Activated CD8-positive, alpha-beta memory T cell treated with anti-CD3 and anti-CD28 coated beads for 36 hours (primary cell): ENCODE results near the gene SERPINF2. TPM values are rescaled to one million over a fixed set of nuclear protein-coding genes. Genes with fewer than 3 reads are reported as not detected.
"Not testable (repeated sequence)": the region's sequence is repeated elsewhere in the genome, so short reads cannot be mapped to it uniquely, and the experiment has no call there.

Experiments
- CTCF ChIA-PET: fragments of 350-600 bp; sonication (Branson Sonifier 250); formaldehyde crosslinking; loops from one replicate; lab custom pipeline; 2021; ENCODE audit warnings: antibody characterized with exemption; lab: Charles Lee
- POLR2A ChIA-PET: fragments of 350-600 bp; sonication (Branson Sonifier 250); formaldehyde crosslinking; loops from one replicate; lab custom pipeline; 2021; ENCODE audit warnings: antibody characterized with exemption; lab: Charles Lee
- total RNA-seq, 2 experiments: library from RNA; stranded (reverse); gene quantifications; one replicate each; pipeline ENCODE4 v1.2.3, GENCODE V29; 2021

SERPINF2 gene
- total RNA-seq, 2 experiments from 2014 or later, result 0.19 to 0.21 TPM

DNA sequence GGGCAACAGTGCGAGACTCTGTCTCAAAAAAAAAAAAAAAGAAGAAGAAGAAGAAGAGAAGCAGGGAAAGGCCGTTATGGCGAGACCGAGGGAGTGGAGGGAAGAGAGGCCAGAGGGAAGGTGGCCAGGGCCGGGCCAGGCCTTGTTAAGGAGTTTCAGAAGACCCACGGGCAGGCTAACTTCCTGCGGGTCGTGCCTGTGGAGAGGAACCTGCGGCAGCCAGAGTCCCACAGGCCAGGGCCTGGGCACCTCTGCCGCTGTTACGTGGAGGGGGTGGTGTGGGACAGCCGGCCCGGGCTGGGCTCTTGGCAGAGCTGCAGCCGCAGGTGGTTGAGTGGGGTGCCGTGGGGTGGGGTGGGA, 12.7 kb upstream of the SERPINF2 start:
- POLR2A ChIA-PET, result no interaction called here
- CTCF ChIA-PET, result no interaction called here

DNA sequence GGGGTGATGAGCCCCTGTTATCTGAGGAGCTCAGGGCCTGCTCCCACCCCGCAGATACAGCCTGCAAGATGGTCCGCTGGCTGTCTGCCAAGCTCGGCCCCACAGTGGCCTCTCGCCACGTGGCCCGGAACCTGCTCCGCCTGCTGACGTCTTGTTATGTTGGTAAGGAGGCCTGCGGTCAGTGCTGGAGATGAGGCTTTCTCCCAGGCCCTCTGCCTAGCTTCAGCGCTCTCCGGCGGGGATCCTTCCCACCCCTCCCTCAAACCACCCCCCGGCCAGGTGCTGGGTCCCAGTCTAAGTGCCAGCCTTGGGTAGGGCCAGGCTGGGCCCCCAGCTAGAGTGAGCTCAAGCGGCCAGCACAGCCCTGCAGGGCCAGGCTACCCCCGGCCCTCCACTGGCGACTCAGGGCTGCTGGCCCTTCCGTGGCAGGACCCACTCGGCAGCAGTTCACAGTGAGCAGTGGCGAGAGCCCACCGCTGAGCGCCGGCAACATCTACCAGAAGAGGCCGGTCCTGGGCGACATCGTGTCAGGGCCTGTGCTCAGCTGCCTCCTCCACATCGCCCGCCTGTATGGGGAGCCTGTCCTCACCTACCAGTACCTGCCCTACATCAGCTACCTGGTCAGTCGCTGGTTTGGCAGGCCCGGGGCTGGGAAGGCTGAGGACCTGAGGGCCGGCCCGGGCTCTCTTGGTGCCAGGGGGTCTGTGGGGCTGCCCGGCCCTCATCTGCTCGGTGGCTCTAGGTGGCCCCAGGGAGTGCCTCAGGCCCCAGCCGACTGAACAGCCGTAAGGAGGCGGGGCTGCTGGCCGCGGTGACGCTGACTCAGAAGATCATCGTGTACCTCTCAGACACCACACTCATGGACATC, 12.1 kb upstream of the SERPINF2 start:
- CTCF ChIA-PET, result no interaction called here
- POLR2A ChIA-PET, result interaction anchor here (0.6 kb wide), 1 partner anchor 93 kb away, joined by 3 read pairs; no protein-coding TSS in a partner anchor

DNA sequence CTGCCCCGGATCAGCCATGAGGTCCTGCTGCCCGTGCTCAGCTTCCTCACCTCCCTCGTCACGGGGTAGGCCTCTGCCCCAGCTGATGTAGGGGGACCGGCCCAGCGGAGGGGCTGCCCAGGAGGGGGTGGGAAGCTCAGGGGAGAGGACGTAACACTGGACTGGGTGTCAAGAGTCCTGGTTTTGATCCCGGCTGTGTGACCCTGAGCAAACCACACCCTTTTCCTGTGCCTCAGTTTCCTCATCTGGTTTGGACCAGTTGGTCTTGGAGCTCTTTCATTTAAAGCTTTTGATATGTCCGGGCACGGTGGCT, 11.5 kb upstream of the SERPINF2 start:
- POLR2A ChIA-PET, result interaction anchor here (0.6 kb wide), 1 partner anchor 92 kb away, joined by 3 read pairs; no protein-coding TSS in a partner anchor

DNA sequence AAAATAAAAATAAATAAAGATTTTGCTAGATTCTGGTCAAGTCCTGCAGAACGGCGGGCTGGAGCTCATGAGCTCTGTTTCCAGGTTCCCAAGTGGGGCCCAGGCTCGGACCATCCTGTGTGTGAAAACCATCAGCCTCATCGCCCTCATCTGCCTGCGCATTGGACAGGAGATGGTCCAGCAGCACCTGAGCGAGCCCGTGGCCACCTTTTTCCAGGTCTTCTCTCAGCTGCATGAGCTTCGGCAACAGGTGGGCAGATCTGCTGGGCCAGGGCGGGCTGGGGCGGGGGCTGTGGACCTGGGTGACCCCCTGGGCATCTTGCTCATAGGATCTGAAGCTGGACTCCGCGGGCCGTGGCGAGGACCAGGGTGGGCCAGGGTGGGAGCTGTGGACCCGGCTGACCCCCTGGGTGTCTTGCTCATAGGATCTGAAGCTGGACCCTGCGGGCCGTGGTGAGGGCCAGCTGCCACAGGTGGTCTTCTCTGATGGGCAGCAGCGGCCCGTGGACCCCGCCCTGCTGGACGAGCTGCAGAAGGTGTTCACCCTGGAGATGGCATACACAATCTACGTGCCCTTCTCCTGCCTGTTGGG, 10.3 kb upstream of the SERPINF2 start:
- POLR2A ChIA-PET, result no interaction called here

More for the DNA sequence above, 11.5 kb upstream of the SERPINF2 start:
- CTCF ChIA-PET, result interaction anchor here (2.2 kb wide), 1 partner anchor 10 kb away, joined by 9 read pairs; no protein-coding TSS in a partner anchor

DNA sequence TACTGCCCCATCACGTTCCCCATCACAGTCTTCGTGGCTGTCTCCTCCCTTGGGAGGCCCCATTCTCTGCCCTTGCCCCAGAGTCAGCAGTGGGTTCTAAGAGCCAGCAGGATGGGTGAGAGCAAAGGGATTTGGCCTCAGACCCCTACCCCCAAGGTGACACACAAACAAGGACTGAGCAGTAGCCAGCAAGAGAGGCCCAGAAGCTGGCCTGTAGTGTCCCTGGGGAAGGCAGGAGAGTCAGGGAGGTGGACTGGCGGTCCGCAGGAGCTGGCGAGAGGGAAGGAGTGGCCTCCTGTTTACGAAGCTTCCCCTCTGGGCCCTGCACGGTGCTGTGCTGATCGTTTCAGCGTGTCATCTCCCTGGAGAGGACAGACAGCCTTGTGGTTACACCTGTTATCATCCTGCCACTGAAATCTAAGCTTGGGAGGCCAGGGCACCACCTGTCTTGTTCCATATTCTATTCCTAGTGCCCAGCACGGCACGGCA, 9.8 kb upstream of the SERPINF2 start:
- CTCF ChIA-PET, result interaction anchor here (2.2 kb wide), 1 partner anchor 12 kb away, joined by 9 read pairs; no protein-coding TSS in a partner anchor
- POLR2A ChIA-PET, result no interaction called here

More for the DNA sequence above, 10.3 kb upstream of the SERPINF2 start:
- CTCF ChIA-PET, result interaction anchor here (0.6 to 2.2 kb wide), 2 partner anchors 9 to 11 kb away, joined by 3 to 9 read pairs; no protein-coding TSS in a partner anchor

DNA sequence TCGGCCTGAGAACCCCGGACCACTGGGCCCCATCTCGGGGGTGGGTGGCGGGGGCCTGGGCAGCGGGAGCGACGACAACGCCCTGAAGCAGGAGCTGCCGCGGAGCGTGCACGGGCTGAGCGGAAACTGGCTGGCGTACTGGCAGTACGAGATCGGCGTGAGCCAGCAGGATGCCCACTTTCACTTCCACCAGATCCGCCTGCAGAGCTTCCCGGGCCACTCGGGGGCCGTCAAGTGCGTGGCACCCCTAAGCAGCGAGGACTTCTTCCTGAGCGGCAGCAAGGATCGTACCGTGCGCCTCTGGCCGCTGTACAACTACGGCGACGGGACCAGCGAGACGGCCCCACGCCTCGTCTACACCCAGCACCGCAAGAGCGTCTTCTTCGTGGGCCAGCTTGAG, 8.9 kb upstream of the SERPINF2 start:
- CTCF ChIA-PET, result no interaction called here
- POLR2A ChIA-PET, result no interaction called here

DNA sequence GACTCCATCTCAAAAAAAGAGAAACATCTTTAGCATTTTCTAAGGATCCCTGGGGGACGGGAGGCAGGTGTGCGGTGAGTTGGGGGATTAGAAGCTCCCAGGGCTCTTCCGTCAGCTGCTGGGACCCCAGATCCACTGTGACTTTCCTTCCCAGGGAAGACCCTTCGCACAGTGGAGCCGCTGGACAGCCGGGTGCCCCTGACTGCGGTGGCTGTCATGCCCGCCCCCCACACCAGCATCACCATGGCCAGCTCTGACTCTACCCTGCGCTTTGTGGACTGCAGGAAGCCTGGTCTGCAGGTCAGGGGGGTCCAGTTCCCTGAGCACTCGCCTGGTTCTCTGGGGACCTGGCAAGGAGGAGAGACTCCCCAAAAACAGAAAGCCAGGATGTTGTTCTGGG, 7.3 kb upstream of the SERPINF2 start:
- CTCF ChIA-PET, result no interaction called here
- POLR2A ChIA-PET, result no interaction called here

DNA sequence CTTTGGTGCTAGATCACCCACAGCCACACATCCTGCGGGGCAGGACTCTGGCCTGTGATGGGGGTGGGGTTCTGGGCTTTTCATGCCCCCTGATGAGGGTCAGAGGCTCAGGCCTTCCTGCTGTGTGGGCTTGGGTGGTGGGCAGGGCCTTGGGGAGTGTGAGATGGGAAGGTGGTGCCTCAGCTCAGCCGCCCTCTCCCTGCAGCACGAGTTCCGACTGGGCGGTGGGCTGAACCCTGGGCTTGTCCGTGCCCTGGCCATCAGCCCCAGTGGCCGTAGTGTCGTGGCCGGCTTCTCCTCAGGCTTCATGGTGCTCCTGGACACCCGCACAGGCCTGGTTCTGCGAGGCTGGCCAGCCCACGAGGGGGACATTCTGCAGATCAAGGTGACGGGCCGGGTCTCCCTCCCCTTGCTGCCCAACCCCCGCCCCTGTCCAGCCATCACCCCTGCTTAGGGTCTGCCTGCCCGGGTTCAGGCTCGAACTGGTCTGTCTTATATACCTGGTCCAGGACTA, 6.8 kb upstream of the SERPINF2 start:
- ChIA-PET POLR2A (no interaction called here), CTCF (interaction anchor here (1.2 kb wide), 1 partner anchor 15 kb away, joined by 8 read pairs; no protein-coding TSS in a partner anchor)

DNA sequence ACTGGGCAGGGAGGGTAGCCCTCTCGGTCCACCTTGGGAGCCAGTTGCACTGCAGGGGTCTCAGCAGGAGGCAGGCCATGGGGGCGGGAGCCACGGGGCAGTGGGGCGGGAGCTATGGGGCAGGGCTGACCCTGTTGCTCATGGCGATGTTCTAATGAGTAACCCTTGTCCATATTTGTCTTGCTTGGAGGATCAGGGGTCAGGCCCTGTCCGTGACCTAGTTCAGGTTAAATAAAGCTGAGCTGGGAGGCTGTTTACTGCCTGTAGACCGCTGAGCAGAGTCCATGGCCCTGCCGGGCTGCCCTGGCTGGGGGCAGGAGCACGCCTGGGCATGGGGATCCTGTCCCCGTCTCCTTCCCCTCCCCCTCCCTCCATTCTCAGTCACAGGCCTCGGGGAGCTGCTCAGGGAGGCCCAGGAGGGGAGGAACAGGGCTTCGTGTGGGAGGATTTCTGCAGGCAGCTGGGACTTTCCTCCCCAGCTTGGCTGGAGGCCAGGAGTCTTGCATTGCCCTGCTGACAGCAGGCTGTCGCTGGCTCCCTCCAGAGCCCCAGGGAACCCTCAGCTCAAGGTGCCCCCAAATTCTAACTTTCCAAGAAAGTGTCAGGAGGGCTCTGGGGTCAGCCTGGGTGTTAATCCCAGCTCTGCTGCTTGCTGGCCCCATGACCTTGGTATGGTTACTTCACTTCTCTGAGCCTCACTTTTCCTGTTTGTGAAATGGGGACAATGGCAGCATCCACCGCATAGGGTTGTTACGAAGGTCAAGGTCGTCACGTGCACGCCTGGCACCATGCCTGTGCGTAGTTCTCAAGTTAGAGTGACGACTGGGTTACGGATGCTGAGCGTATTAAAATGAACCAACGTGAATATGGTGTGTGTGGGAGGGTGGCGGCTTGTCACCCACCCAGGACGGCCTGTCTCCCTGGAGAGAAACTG, 6.1 kb upstream of the SERPINF2 start:
- ChIA-PET CTCF (interaction anchor here (1.2 kb wide), 1 partner anchor 15 kb away, joined by 8 read pairs; no protein-coding TSS in a partner anchor), POLR2A (interaction anchor here (0.6 kb wide), 1 partner anchor 65 kb away, joined by 8 read pairs; no protein-coding TSS in a partner anchor)

DNA sequence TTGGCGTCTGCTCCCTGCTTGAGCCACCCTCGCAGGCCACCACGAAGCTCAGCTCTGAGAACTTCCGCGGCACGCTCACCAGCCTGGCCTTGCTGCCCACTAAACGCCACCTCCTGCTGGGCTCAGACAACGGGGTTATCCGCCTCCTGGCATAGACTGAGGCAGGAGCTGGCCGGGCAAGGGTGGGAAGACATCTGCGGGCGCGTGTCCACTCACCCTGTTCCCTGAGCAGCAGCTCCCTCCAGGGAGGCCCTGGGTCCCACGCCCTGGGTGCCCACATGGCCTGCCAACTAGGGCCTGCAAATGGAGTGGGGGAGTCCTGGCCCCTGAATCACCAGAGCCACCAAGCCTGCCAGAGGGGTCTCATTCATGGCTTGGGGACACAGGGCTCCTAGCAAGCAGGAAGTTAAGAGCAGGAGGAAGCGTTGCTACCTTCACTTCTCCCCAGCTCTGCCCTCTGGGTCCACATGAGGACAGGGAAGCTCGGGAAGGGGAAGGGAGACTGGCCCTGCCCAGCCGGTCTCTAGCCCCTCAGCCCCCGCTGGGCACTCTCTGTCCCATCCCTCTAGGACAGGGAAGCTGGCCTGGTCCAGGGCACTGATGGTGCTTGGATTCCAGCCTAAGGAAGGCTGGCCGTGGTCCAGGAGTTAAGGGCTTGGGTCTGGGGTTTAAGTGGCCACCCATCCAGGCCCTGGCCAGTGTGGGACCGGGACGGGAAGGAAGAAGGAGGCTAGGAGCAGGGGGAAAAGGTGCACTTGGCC, 5.0 kb upstream of the SERPINF2 start:
- ChIA-PET CTCF (no interaction called here), POLR2A (no interaction called here)

DNA sequence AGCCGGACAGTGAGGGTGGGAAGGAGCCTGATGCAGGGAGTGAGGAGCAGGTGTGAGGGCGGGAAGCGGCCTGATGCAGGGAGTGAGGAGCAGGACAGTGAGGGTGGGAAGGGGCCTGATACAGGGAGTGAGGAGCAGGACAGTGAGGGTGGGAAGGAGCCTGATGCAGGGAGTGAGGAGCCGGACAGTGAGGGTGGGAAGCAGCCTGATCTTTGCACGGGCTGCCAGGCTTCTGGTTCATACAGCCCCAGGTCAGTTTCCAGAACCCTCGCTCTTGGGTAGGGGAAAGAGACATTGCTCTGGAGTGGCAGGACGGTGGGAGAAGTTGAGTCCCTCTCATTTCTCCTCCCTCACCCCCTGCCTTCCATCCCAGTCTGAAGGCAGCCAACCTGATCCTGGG, 772 bp upstream of the SERPINF2 start:
- POLR2A ChIA-PET, CTCF ChIA-PET: not testable (repeated sequence)

DNA sequence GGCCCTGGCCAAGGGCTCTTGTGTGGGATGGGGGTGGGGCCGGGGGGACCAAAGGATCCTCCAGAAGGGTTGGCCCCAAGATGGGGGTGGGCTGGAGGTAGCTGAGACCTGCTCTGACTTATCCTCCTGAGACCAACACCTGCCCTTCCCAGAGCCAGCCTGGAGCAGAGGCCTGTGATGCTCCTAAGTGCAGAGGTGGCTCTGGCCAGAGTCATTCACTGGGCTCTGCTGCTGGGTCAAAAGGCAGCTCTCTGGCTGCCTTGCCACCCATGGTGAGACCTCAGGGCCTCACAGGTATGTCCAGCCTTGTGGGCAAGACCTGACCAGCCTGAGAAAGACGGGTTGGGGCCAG, 393 bp downstream of the SERPINF2 start:
- CTCF ChIA-PET, result no interaction called here
- POLR2A ChIA-PET, result interaction anchor here (0.6 kb wide), 1 partner anchor 28 kb away, joined by 6 read pairs; no protein-coding TSS in a partner anchor

DNA sequence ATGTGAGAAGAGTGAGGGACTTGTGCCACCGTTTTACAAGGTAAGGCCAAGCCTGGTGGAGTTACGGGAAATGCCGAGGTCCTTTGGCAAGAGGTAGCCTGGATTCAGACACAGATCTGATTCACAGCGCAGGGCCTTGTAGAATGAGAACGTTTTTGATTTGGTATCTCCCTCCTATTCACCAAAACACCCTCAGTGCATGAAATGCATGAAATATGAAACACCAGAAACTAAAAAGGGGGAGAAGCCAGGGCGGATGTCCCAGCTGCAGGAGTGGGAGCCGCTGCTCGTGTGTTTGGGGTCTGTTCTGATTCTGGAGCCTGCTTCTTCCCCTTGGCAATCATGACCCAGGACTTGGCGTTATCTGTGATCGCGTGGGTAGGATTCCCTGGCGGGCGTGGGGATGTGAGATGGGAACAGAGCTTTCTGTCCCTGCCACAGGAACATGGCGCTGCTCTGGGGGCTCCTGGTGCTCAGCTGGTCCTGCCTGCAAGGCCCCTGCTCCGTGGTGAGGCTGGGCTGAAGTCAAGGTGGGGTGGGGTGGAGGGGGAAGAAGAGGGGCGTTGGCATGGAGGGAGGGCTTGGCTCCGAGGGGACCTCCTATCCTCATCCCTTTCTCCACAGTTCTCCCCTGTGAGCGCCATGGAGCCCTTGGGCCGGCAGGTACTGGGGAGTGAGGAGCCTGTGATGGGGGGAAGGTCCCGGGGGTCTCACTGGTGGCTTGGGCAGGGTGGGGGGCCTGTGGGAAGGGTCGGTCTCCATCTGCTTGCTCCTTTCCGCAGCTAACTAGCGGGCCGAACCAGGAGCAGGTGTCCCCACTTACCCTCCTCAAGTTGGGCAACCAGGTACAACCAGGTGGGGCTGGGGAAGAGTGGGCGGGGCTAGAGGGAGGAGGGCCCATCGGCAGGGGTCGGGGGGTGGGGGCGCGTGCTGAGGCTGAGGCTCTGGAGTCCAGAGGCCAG, 2.2 kb downstream of the SERPINF2 start:
- ChIA-PET CTCF (interaction anchor here (1.4 kb wide), 1 partner anchor 15 kb away, joined by 3 read pairs; no protein-coding TSS in a partner anchor), POLR2A (no interaction called here)

DNA sequence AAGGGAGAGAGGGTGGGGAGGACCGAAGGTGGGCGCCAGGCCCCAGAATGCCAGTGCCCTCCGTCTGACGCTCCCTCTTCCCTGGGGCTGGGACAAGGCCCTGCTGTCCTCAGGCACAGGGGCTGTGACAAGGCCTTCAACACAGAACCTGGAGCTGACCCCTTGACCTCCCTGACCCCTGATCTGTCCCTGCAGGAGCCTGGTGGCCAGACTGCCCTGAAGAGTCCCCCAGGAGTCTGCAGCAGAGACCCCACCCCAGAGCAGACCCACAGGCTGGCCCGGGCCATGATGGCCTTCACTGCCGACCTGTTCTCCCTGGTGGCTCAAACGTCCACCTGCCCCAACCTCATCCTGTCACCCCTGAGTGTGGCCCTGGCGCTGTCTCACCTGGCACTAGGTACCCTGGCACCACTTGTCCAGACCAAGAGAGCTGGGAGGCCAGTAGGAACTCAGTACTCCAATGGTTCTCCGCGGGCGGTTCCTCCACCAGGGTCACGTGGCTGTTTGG, 2.9 kb downstream of the SERPINF2 start:
- ChIA-PET CTCF (interaction anchor here (1.4 kb wide), 1 partner anchor 15 kb away, joined by 3 read pairs; no protein-coding TSS in a partner anchor), POLR2A (no interaction called here)

DNA sequence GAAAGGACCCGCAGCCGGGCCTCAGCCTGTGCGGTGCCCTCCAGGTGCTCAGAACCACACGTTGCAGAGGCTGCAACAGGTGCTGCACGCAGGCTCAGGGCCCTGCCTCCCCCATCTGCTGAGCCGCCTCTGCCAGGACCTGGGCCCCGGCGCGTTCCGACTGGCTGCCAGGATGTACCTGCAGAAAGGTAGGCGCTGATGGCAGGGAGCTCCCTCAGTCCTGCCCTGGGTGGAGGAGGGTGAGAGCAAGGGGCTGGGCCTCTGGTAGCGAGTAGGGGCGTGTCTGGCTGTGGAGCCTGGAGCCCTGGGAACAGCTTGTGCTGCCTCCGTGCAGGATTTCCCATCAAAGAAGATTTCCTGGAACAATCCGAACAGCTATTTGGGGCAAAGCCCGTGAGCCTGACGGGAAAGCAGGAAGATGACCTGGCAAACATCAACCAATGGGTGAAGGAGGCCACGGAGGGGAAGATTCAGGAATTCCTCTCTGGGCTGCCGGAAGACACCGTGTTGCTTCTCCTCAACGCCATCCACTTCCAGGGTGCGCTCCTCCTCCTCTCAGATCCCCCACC, 4.4 kb downstream of the SERPINF2 start:
- CTCF ChIA-PET, result no interaction called here
- POLR2A ChIA-PET, result no interaction called here

DNA sequence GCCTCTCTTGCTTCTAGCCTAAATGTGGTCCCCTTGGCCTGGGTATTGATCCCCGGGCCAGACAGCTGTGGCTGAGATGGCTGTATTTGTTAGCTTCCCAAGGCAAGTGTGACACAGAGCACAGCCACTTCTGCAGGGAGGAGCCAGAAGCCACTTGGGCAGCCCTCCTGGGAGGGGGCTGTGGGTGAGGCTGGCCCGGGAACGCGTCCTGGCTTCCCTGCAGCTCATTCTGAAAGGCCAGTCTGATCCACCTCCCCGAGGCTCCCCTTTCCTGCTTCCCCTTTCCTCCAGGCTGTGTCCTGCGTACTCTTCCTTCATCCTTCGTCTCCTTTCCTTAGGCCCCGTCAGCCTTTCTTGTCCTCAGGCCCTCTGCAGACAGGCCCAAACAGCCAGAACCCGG, 8.0 kb downstream of the SERPINF2 start:
- POLR2A ChIA-PET, result no interaction called here
- CTCF ChIA-PET, result no interaction called here
